Measurements from ENCODE around the gene HOXC9.

DNA sequence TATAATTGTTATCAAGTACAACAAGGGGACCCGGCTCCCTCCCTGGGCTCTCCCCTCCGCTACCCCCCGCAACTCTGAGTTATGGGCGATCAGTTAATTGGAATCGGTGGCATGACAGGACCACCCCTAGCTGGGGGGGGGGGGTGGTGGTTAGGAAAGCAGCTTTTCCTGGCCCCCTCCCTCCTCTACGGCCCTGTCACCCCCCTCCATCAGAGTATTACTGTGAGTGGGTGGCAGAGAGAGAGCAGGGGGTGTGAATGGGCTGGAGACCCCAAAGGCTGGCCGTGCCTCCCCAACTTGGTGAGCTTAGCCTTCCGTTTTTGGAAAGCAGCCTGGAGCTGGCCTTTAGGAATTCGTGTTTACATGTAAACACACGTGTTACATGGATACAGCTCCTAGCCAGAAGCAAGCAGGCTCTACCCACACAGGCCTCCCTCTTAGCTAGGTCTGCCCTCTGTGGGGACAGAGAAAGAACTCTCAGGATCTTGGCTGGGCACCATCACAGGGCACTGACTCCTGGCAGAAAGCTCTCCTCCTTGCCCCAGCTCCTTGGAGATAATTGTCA lies 52.6 kb downstream of the HOXC9 start:
- TF ChIP-seq, protein P1, sequence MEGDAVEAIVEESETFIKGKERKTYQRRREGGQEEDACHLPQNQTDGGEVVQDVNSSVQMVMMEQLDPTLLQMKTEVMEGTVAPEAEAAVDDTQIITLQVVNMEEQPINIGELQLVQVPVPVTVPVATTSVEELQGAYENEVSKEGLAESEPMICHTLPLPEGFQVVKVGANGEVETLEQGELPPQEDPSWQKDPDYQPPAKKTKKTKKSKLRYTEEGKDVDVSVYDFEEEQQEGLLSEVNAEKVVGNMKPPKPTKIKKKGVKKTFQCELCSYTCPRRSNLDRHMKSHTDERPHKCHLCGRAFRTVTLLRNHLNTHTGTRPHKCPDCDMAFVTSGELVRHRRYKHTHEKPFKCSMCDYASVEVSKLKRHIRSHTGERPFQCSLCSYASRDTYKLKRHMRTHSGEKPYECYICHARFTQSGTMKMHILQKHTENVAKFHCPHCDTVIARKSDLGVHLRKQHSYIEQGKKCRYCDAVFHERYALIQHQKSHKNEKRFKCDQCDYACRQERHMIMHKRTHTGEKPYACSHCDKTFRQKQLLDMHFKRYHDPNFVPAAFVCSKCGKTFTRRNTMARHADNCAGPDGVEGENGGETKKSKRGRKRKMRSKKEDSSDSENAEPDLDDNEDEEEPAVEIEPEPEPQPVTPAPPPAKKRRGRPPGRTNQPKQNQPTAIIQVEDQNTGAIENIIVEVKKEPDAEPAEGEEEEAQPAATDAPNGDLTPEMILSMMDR (conservative IDR thresholded peaks at IDR 0.05; ENCODE audit: low read length), result no peak
- no peak for TF ChIP-seq EZH2phosphoT487 (IDR thresholded peaks at IDR 0.05; ENCODE audit: borderline replicate concordance)

Data from Loucy (cell line).